Measurements from ENCODE around the gene AK9.

The AK9 gene

GRCh38 chr6:109672839-109673238 is 18.2 kb downstream of the AK9 start:
- Mint-ChIP-seq H3K4me1 (ENCODE audit: low read depth) (no peaks in the 10 kb centered on the region), H3K27me3 (no peaks in the 10 kb centered on the region), H3K27ac (no peak overlapping the region), H3K9me3 (ENCODE audit: low read depth) (peaks cover 4% of the 10 kb centered on the region), H3K4me3 (no peak overlapping the region), H3K36me3 (peaks cover 22% of the 10 kb centered on the region)

GRCh38 chr6:109672175-109672574 is 18.8 kb downstream of the AK9 start:
- no peaks in the 10 kb centered on the region for H3K27me3 Mint-ChIP-seq
- H3K27ac Mint-ChIP-seq, result no peak overlapping the region
- peaks cover 4% of the 10 kb centered on the region for H3K9me3 Mint-ChIP-seq (ENCODE audit: low read depth)
- no peaks in the 10 kb centered on the region for H3K4me1 Mint-ChIP-seq (ENCODE audit: low read depth)
- H3K36me3 Mint-ChIP-seq, result peaks cover 22% of the 10 kb centered on the region
- no peak overlapping the region for H3K4me3 Mint-ChIP-seq

GRCh38 chr6:109671733-109672132 is 19.3 kb downstream of the AK9 start:
- Mint-ChIP-seq H3K4me1 (ENCODE audit: low read depth) (no peaks in the 10 kb centered on the region), H3K27me3 (no peaks in the 10 kb centered on the region), H3K36me3 (peaks cover 21% of the 10 kb centered on the region), H3K4me3 (no peak overlapping the region), H3K27ac (no peak overlapping the region), H3K9me3 (ENCODE audit: low read depth) (peaks cover 2% of the 10 kb centered on the region)

- H3K27me3 Mint-ChIP-seq, result no peaks in the 10 kb centered on the region
- no peaks in the 10 kb centered on the region for H3K4me1 Mint-ChIP-seq (ENCODE audit: low read depth)
- H3K36me3 Mint-ChIP-seq, result peaks cover 17% of the 10 kb centered on the region
- no peaks in the 10 kb centered on the region for H3K9me3 Mint-ChIP-seq (ENCODE audit: low read depth)
- no peak overlapping the region for H3K4me3 Mint-ChIP-seq
- H3K27ac Mint-ChIP-seq, result no peak overlapping the region
These were observed 21.2 kb downstream of the AK9 start for GRCh38 chr6:109669811-109670210.

GRCh38 chr6:109662192-109662591 is 28.8 kb downstream of the AK9 start:
- Mint-ChIP-seq H3K27me3 (no peaks in the 10 kb centered on the region), H3K27ac (no peak overlapping the region), H3K4me1 (ENCODE audit: low read depth) (no peaks in the 10 kb centered on the region), H3K9me3 (ENCODE audit: low read depth) (no peaks in the 10 kb centered on the region), H3K4me3 (no peak overlapping the region), H3K36me3 (peaks cover 11% of the 10 kb centered on the region)

GRCh38 chr6:109660526-109661320 is 30.3 kb downstream of the AK9 start:
- Mint-ChIP-seq H3K36me3 (peaks cover 13% of the 10 kb centered on the region), H3K27me3 (no peaks in the 10 kb centered on the region), H3K4me1 (ENCODE audit: low read depth) (no peaks in the 10 kb centered on the region), H3K27ac (no peak overlapping the region), H3K4me3 (no peak overlapping the region), H3K9me3 (ENCODE audit: low read depth) (no peaks in the 10 kb centered on the region)

GRCh38 chr6:109655761-109656262 is 35.2 kb downstream of the AK9 start:
- Mint-ChIP-seq H3K27ac (no peak overlapping the region), H3K4me3 (no peak overlapping the region), H3K9me3 (ENCODE audit: low read depth) (no peaks in the 10 kb centered on the region), H3K27me3 (no peaks in the 10 kb centered on the region), H3K4me1 (ENCODE audit: low read depth) (no peaks in the 10 kb centered on the region), H3K36me3 (peaks cover 10% of the 10 kb centered on the region)

GRCh38 chr6:109653264-109653663 is 37.7 kb downstream of the AK9 start:
- H3K27ac Mint-ChIP-seq, result no peak overlapping the region

GRCh38 chr6:109644131-109644530 is 46.9 kb downstream of the AK9 start:
- H3K4me3 Mint-ChIP-seq, result no peak overlapping the region
- H3K4me1 Mint-ChIP-seq (ENCODE audit: low read depth), result no peaks in the 10 kb centered on the region
- H3K27ac Mint-ChIP-seq, result no peak overlapping the region
- H3K36me3 Mint-ChIP-seq, result peaks cover 45% of the 10 kb centered on the region
- H3K27me3 Mint-ChIP-seq, result no peaks in the 10 kb centered on the region
- H3K9me3 Mint-ChIP-seq (ENCODE audit: low read depth), result no peaks in the 10 kb centered on the region

More at GRCh38 chr6:109653264-109653663, 37.7 kb downstream of the AK9 start:
- H3K9me3 Mint-ChIP-seq (ENCODE audit: low read depth), result no peaks in the 10 kb centered on the region
- no peaks in the 10 kb centered on the region for H3K4me1 Mint-ChIP-seq (ENCODE audit: low read depth)
- H3K36me3 Mint-ChIP-seq, result peaks cover 11% of the 10 kb centered on the region
- no peak overlapping the region for H3K4me3 Mint-ChIP-seq
- H3K27me3 Mint-ChIP-seq, result no peaks in the 10 kb centered on the region

- peaks cover 14% of the 10 kb centered on the region for H3K36me3 Mint-ChIP-seq
These were observed 58.6 kb downstream of the AK9 start for GRCh38 chr6:109632405-109632804.

GRCh38 chr6:109631403-109631802 is 59.6 kb downstream of the AK9 start:
- H3K36me3 Mint-ChIP-seq, result peaks cover 14% of the 10 kb centered on the region
- no peaks in the 10 kb centered on the region for H3K27me3 Mint-ChIP-seq
- H3K27ac Mint-ChIP-seq, result no peak overlapping the region
- H3K9me3 Mint-ChIP-seq (ENCODE audit: low read depth), result peaks cover 6% of the 10 kb centered on the region
- peaks cover 17% of the 10 kb centered on the region for H3K4me1 Mint-ChIP-seq (ENCODE audit: low read depth)
- H3K4me3 Mint-ChIP-seq, result no peak overlapping the region

More at GRCh38 chr6:109632405-109632804, 58.6 kb downstream of the AK9 start:
- Mint-ChIP-seq H3K9me3 (ENCODE audit: low read depth) (peaks cover 4% of the 10 kb centered on the region), H3K4me3 (no peak overlapping the region), H3K4me1 (ENCODE audit: low read depth) (peaks cover 17% of the 10 kb centered on the region), H3K27me3 (no peaks in the 10 kb centered on the region), H3K27ac (peak overlapping the region; percentile 7)

- H3K4me1 Mint-ChIP-seq (ENCODE audit: low read depth), result peaks cover 18% of the 10 kb centered on the region
- H3K4me3 Mint-ChIP-seq, result peak overlapping the region; percentile 2
- H3K27ac Mint-ChIP-seq, result peak overlapping the region; percentile 82
- no peaks in the 10 kb centered on the region for H3K27me3 Mint-ChIP-seq
- peaks cover 18% of the 10 kb centered on the region for H3K9me3 Mint-ChIP-seq (ENCODE audit: low read depth)
- H3K36me3 Mint-ChIP-seq, result peaks cover 22% of the 10 kb centered on the region
These were observed 62.6 kb downstream of the AK9 start for GRCh38 chr6:109628158-109629000.

- Mint-ChIP-seq H3K27ac (no peak overlapping the region), H3K4me3 (no peak overlapping the region), H3K4me1 (ENCODE audit: low read depth) (peaks cover 12% of the 10 kb centered on the region), H3K36me3 (peaks cover 8% of the 10 kb centered on the region), H3K27me3 (no peaks in the 10 kb centered on the region), H3K9me3 (ENCODE audit: low read depth) (peaks cover 18% of the 10 kb centered on the region)
These were observed 64.7 kb downstream of the AK9 start for GRCh38 chr6:109626311-109626710.

- peaks cover 18% of the 10 kb centered on the region for H3K9me3 Mint-ChIP-seq (ENCODE audit: low read depth)
- H3K36me3 Mint-ChIP-seq, result peaks cover 8% of the 10 kb centered on the region
- no peak overlapping the region for H3K4me3 Mint-ChIP-seq
- peak overlapping the region; percentile 68 for H3K27ac Mint-ChIP-seq
- no peaks in the 10 kb centered on the region for H3K27me3 Mint-ChIP-seq
- peaks cover 12% of the 10 kb centered on the region for H3K4me1 Mint-ChIP-seq (ENCODE audit: low read depth)
These were observed 65.8 kb downstream of the AK9 start for GRCh38 chr6:109625199-109625598.

GRCh38 chr6:109623288-109623687 is 67.7 kb downstream of the AK9 start:
- no peaks in the 10 kb centered on the region for H3K27me3 Mint-ChIP-seq
- no peak overlapping the region for H3K4me3 Mint-ChIP-seq
- H3K9me3 Mint-ChIP-seq (ENCODE audit: low read depth), result peaks cover 16% of the 10 kb centered on the region
- peaks cover 8% of the 10 kb centered on the region for H3K36me3 Mint-ChIP-seq
- H3K27ac Mint-ChIP-seq, result no peak overlapping the region
- peaks cover 7% of the 10 kb centered on the region for H3K4me1 Mint-ChIP-seq (ENCODE audit: low read depth)
